ENCODE data around the gene LMF2. TPM values are rescaled to one million over a fixed set of nuclear protein-coding genes. Genes with fewer than 3 reads are reported as not detected.

LMF2 gene
- total RNA-seq, 1 donor from 2014 or later, result 82.9 TPM

GRCh38 chr22:50467773-50468440, 39.6 kb downstream of the LMF2 start:
- no peak overlapping the region for H3K27ac Mint-ChIP-seq (ENCODE audit: unreplicated experiment)
- H3K27me3 Mint-ChIP-seq (ENCODE audit: low read depth), result no peaks in the 10 kb centered on the region
- TF ChIP-seq, protein P1, sequence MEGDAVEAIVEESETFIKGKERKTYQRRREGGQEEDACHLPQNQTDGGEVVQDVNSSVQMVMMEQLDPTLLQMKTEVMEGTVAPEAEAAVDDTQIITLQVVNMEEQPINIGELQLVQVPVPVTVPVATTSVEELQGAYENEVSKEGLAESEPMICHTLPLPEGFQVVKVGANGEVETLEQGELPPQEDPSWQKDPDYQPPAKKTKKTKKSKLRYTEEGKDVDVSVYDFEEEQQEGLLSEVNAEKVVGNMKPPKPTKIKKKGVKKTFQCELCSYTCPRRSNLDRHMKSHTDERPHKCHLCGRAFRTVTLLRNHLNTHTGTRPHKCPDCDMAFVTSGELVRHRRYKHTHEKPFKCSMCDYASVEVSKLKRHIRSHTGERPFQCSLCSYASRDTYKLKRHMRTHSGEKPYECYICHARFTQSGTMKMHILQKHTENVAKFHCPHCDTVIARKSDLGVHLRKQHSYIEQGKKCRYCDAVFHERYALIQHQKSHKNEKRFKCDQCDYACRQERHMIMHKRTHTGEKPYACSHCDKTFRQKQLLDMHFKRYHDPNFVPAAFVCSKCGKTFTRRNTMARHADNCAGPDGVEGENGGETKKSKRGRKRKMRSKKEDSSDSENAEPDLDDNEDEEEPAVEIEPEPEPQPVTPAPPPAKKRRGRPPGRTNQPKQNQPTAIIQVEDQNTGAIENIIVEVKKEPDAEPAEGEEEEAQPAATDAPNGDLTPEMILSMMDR (conservative IDR thresholded peaks at IDR 0.05), result no peak
- H3K4me1 Mint-ChIP-seq, result peaks cover 7% of the 10 kb centered on the region
- no peak overlapping the region for H3K4me3 Mint-ChIP-seq
- peaks cover 4% of the 10 kb centered on the region for H3K36me3 Mint-ChIP-seq (ENCODE audit: low read depth)
- no peak for DNase-seq (ENCODE audit: low read depth, low spot score)
- no peaks in the 10 kb centered on the region for H3K9me3 Mint-ChIP-seq

GRCh38 chr22:50467341-50467740, 40.2 kb downstream of the LMF2 start:
- H3K27ac Mint-ChIP-seq (ENCODE audit: unreplicated experiment), result no peak overlapping the region
- no peak overlapping the region for H3K4me3 Mint-ChIP-seq
- DNase-seq (ENCODE audit: low read depth, low spot score), result no peak
- TF ChIP-seq, protein P1 (conservative IDR thresholded peaks at IDR 0.05), result no peak
- peaks cover 4% of the 10 kb centered on the region for H3K36me3 Mint-ChIP-seq (ENCODE audit: low read depth)
- H3K9me3 Mint-ChIP-seq, result no peaks in the 10 kb centered on the region
- H3K4me1 Mint-ChIP-seq, result peaks cover 4% of the 10 kb centered on the region
- no peaks in the 10 kb centered on the region for H3K27me3 Mint-ChIP-seq (ENCODE audit: low read depth)

DNA sequence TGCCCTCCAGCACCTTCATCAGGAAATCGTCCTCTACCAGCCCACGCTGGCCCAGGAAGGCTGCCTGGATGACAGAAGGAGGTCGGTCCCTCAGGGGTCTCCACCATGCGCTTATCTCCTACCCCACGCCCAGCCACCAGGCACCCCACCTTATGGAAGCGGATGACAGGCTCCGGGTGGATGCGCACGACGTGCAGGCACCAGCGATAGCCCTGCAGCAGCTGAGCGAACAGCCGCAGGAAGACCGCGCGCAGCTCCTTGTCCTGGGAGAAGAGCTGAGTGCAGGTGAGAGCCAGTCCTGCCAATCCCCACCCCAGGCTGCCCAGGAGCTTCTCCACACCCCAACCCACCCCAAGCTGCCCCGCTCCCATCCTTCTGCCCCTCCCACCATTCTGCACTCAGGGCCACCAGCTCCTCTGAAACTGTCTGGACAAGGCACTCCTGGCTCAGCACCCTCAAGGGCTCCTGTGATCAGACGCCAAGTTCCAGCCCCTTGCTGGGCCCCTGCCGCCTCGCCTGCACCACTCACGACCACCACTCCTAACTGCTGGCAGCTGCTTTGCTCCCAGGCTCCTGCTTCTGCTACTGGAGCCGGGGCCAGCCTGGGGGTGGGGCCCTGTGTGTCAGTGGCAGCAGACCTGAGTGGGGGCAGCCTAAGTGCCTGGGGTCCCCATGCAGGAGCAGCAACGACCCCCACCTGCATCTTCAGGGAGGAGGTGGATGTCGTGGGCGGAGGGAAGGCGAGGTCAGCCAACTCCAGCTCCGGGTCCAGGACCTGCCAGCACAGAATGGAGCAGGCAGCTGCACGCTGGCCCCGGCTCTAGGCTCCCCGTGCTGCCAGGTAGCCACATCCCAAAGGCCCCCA, 42.2 kb downstream of the LMF2 start:
- Mint-ChIP-seq H3K27ac (ENCODE audit: unreplicated experiment) (no peak overlapping the region), H3K9me3 (no peaks in the 10 kb centered on the region), H3K27me3 (ENCODE audit: low read depth) (no peaks in the 10 kb centered on the region), H3K36me3 (ENCODE audit: low read depth) (peaks cover 4% of the 10 kb centered on the region), H3K4me1 (no peaks in the 10 kb centered on the region), H3K4me3 (no peak overlapping the region)
- TF ChIP-seq, protein P1 (conservative IDR thresholded peaks at IDR 0.05), result no peak
- DNase-seq (ENCODE audit: low read depth, low spot score), result no peak

DNA sequence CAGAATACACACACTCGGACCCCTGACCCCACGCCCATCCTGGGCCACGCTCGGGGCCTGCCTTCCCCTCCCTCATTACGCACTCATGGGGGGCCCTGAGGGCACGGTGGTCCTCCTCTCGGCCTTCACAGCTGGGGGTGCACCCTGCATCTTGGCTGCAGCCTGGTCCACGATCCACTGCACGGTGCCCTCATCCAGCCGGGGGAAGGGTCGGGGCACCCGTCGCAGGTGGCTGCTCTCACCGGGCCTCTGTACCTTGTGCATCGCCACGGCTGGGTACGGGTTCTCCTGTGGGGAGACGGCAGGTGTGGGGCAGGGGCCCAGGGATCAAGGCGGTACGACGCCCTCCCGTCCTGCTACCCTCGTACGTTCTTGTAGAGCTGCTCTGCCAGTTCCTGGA, 43.1 kb downstream of the LMF2 start:
- H3K27ac Mint-ChIP-seq (ENCODE audit: unreplicated experiment), result no peak overlapping the region
- H3K36me3 Mint-ChIP-seq (ENCODE audit: low read depth), result peaks cover 4% of the 10 kb centered on the region
- H3K4me3 Mint-ChIP-seq, result no peak overlapping the region
- no peaks in the 10 kb centered on the region for H3K9me3 Mint-ChIP-seq
- H3K27me3 Mint-ChIP-seq (ENCODE audit: low read depth), result no peaks in the 10 kb centered on the region
- TF ChIP-seq, protein P1 (conservative IDR thresholded peaks at IDR 0.05), result no peak
- no peak for DNase-seq (ENCODE audit: low read depth, low spot score)
- H3K4me1 Mint-ChIP-seq, result no peaks in the 10 kb centered on the region

- Mint-ChIP-seq H3K27ac (ENCODE audit: unreplicated experiment) (no peak overlapping the region), H3K9me3 (no peaks in the 10 kb centered on the region), H3K27me3 (ENCODE audit: low read depth) (no peaks in the 10 kb centered on the region), H3K36me3 (ENCODE audit: low read depth) (peaks cover 4% of the 10 kb centered on the region), H3K4me3 (no peak overlapping the region), H3K4me1 (no peaks in the 10 kb centered on the region)
- DNase-seq (ENCODE audit: low read depth, low spot score), result no peak
- TF ChIP-seq, protein P1 (conservative IDR thresholded peaks at IDR 0.05), result no peak
These were observed 44.2 kb downstream of the LMF2 start for GRCh38 chr22:50463188-50463900.
